HepG2 (cell line): ENCODE data around the gene FLVCR1. TPM values are rescaled to one million over a fixed set of nuclear protein-coding genes. Genes with fewer than 3 reads are reported as not detected.

Experiments
- KDM3A ChIP-seq: IDR thresholded peaks from 2 replicates; pipeline ENCODE4 v1.6.1; 2018; ENCODE audit warnings: low read depth, missing compliant biosample characterization
- RFX1 ChIP-seq: fragments of 450-650 bp; IDR thresholded peaks from 2 replicates; pipeline ENCODE4 v1.6.1; 2017
- SOX13 ChIP-seq, 3 experiments: fragments of 450-650 bp in 1 of 3; sonication (generic) in 1 of 3; formaldehyde crosslinking in 1 of 3; IDR thresholded peaks in 2 of 3; conservative IDR thresholded peaks in 1 of 3; 2 replicates each; pipeline versions ENCODE4 v1.5.0 to v1.6.1; 2016 to 2020; ENCODE audit warnings: antibody characterized with exemption in 1 of 3, mild to moderate bottlenecking in 1 of 3, missing compliant biosample characterization in 1 of 3, missing genetic modification reagents in 1 of 3, moderate library complexity in 1 of 3
- ZFY ChIP-seq: sonication (generic); formaldehyde crosslinking; IDR thresholded peaks from 2 replicates; pipeline ENCODE4 v1.4.0; 2020; ENCODE audit warnings: missing genetic modification reagents
- ZNF274 ChIP-seq: sonication (generic); formaldehyde crosslinking; IDR thresholded peaks from 2 replicates; pipeline ENCODE4 v1.5.1; 2020; ENCODE audit warnings: mild to moderate bottlenecking, missing genetic modification reagents
- polyA plus RNA-seq, 8 experiments: library from polyadenylated mRNA; depleted of rRNA in 3 of 8; stranded (reverse) in 7 of 8; unstranded in 1 of 8; fragments of >200 nt; fragmentation: Illumina TruSeq in 4 of 8; extraction: Trizol in 4 of 8; gene quantifications; 2 replicates each; pipeline versions ENCODE4 v1.2.1 to v1.2.3, GENCODE V29; 2011 to 2016; ENCODE audit warnings: low read depth in 4 of 8, missing spikeins in 1 of 8, mixed read lengths in 1 of 8; ENCODE audit not compliant: insufficient read depth in 1 of 8
- total RNA-seq, 5 experiments: library from RNA; depleted of rRNA; stranded (reverse); fragments of >200 nt; fragmentation: Illumina TruSeq; extraction: Trizol; gene quantifications; 2 replicates each; pipeline ENCODE4 v1.2.3, GENCODE V29; 2016; ENCODE audit warnings: low read depth in 1 of 5
- TF ChIP-seq, protein P1 (sequence below): sonication (generic); formaldehyde crosslinking; IDR thresholded peaks from 2 replicates; pipeline ENCODE4 v1.9.0; 2021; ENCODE audit warnings: missing genetic modification reagents, borderline replicate concordance
- TF ChIP-seq, protein P2 (sequence below): sonication (generic); formaldehyde crosslinking; IDR thresholded peaks from 2 replicates; pipeline ENCODE4 v1.4.0; 2020; ENCODE audit warnings: missing genetic modification reagents
- TF ChIP-seq, protein P3 (sequence below): sonication (generic); formaldehyde crosslinking; IDR thresholded peaks from 2 replicates; pipeline ENCODE4 v1.5.0; 2020; ENCODE audit warnings: mild to moderate bottlenecking, missing genetic modification reagents, borderline replicate concordance
- TF ChIP-seq, protein P4 (sequence below): sonication (generic); formaldehyde crosslinking; IDR thresholded peaks from one replicate; pipeline ENCODE4 v1.5.1; 2020; ENCODE audit warnings: mild to moderate bottlenecking, missing genetic modification reagents; ENCODE audit errors: not compliant biosample characterization

FLVCR1 gene
- total and polyA plus RNA-seq, 2 of the 13 experiments (the other 11 are each of a cell fraction or from before 2014, with no cell fraction given), result 14.8 to 39.8 TPM

DNA sequence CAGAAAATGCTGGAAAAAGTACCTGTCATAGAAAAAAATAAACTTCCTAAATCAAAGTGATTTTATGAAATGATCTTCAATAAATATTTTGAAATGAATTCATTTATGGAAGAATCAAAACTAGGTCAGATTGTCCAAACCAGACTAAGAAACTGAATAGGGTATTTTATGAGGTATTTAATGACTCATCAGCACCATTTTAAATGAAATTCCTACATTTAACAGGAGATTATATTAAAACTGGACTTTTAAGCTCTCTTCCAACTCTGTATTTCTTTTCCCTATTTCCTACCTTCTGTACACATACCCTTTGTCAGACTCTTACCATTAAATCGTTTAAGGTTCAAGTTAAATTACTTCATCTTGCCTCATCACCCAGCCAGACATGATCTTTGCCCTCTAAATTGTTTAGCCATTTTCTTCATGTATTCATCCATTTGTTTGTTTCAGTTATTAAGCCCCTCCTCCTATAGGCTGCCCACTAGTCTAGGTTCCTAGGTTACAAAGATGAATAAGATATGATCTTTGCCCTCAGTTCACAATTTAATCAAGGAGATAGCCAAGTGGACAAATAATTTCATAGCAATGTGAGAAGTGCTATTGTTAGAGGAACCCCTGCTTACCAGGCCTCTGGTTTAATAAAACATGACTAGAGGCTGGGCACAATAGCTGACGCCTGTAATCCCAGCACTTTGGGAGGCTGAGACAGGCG, 41.4 kb upstream of the FLVCR1 start (continued):
- TF ChIP-seq, protein P1, sequence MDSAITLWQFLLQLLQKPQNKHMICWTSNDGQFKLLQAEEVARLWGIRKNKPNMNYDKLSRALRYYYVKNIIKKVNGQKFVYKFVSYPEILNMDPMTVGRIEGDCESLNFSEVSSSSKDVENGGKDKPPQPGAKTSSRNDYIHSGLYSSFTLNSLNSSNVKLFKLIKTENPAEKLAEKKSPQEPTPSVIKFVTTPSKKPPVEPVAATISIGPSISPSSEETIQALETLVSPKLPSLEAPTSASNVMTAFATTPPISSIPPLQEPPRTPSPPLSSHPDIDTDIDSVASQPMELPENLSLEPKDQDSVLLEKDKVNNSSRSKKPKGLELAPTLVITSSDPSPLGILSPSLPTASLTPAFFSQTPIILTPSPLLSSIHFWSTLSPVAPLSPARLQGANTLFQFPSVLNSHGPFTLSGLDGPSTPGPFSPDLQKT (CRISPR knock-in tag), result no peak
- TF ChIP-seq ZFY (CRISPR knock-in tag) (no peak), ZNF274 (no peak), KDM3A (CRISPR knock-in tag) (no peak), SOX13 (IDR thresholded peaks at IDR 0.05) (peak; percentile 15; the same call in 1 of the 2 replicates), SOX13 (CRISPR knock-in tag; conservative IDR thresholded peaks at IDR 0.05 in 1 of 2, IDR thresholded peaks at IDR 0.05 in 1 of 2) (peak in 1 of 2 experiments; percentile 86; a peak in 2 of 4 replicates), RFX1 (peak; percentile 11; the same call in 1 of the 2 replicates)
- TF ChIP-seq, protein P2, sequence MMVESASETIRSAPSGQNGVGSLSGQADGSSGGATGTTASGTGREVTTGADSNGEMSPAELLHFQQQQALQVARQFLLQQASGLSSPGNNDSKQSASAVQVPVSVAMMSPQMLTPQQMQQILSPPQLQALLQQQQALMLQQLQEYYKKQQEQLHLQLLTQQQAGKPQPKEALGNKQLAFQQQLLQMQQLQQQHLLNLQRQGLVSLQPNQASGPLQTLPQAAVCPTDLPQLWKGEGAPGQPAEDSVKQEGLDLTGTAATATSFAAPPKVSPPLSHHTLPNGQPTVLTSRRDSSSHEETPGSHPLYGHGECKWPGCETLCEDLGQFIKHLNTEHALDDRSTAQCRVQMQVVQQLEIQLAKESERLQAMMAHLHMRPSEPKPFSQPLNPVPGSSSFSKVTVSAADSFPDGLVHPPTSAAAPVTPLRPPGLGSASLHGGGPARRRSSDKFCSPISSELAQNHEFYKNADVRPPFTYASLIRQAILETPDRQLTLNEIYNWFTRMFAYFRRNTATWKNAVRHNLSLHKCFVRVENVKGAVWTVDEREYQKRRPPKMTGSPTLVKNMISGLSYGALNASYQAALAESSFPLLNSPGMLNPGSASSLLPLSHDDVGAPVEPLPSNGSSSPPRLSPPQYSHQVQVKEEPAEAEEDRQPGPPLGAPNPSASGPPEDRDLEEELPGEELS (CRISPR knock-in tag), result no peak
- TF ChIP-seq, protein P3, sequence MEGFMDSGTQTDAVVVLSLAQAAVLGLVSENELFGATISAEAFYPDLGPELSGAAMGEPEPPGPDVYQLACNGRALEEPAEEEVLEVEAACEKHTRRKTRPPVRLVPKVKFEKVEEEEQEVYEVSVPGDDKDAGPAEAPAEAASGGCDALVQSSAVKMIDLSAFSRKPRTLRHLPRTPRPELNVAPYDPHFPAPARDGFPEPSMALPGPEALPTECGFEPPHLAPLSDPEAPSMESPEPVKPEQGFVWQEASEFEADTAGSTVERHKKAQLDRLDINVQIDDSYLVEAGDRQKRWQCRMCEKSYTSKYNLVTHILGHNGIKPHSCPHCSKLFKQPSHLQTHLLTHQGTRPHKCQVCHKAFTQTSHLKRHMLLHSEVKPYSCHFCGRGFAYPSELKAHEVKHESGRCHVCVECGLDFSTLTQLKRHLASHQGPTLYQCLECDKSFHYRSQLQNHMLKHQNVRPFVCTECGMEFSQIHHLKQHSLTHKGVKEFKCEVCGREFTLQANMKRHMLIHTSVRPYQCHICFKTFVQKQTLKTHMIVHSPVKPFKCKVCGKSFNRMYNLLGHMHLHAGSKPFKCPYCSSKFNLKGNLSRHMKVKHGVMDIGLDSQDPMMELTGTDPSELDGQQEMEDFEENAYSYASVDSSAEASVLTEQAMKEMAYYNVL (CRISPR knock-in tag), result peak; percentile 89
- TF ChIP-seq, protein P4, sequence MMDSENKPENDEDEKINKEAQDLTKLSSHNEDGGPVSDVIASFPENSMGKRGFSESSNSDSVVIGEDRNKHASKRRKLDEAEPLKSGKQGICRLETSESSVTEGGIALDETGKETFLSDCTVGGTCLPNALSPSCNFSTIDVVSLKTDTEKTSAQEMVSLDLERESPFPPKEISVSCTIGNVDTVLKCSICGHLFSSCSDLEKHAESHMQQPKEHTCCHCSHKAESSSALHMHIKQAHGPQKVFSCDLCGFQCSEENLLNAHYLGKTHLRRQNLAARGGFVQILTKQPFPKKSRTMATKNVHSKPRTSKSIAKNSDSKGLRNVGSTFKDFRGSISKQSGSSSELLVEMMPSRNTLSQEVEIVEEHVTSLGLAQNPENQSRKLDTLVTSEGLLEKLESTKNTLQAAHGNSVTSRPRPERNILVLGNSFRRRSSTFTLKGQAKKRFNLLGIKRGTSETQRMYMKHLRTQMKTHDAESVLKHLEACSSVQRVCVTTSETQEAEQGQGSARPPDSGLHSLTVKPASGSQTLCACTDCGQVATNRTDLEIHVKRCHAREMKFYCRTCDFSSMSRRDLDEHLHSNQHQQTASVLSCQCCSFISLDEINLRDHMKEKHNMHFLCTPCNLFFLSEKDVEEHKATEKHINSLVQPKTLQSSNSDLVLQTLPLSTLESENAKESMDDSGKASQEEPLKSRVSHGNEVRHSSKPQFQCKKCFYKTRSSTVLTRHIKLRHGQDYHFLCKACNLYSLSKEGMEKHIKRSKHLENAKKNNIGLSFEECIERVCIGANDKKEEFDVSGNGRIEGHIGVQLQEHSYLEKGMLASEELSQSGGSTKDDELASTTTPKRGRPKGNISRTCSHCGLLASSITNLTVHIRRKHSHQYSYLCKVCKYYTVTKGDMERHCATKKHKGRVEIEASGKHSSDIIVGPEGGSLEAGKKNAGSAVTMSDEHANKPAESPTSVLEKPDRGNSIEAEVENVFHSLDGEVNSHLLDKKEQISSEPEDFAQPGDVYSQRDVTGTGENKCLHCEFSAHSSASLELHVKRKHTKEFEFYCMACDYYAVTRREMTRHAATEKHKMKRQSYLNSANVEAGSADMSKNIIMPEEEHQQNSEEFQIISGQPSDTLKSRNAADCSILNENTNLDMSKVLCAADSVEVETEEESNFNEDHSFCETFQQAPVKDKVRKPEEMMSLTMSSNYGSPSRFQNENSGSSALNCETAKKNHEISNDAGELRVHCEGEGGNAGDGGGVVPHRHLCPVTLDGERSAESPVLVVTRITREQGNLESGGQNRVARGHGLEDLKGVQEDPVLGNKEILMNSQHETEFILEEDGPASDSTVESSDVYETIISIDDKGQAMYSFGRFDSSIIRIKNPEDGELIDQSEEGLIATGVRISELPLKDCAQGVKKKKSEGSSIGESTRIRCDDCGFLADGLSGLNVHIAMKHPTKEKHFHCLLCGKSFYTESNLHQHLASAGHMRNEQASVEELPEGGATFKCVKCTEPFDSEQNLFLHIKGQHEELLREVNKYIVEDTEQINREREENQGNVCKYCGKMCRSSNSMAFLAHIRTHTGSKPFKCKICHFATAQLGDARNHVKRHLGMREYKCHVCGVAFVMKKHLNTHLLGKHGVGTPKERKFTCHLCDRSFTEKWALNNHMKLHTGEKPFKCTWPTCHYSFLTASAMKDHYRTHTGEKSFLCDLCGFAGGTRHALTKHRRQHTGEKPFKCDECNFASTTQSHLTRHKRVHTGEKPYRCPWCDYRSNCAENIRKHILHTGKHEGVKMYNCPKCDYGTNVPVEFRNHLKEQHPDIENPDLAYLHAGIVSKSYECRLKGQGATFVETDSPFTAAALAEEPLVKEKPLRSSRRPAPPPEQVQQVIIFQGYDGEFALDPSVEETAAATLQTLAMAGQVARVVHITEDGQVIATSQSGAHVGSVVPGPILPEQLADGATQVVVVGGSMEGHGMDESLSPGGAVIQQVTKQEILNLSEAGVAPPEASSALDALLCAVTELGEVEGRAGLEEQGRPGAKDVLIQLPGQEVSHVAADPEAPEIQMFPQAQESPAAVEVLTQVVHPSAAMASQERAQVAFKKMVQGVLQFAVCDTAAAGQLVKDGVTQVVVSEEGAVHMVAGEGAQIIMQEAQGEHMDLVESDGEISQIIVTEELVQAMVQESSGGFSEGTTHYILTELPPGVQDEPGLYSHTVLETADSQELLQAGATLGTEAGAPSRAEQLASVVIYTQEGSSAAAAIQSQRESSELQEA, result no peak
